ENCODE results near the gene ESRP2.
A peak's percentile ranks its signal among the peaks of the same experiment; 100 is the strongest.

ESRP2 gene

DNA sequence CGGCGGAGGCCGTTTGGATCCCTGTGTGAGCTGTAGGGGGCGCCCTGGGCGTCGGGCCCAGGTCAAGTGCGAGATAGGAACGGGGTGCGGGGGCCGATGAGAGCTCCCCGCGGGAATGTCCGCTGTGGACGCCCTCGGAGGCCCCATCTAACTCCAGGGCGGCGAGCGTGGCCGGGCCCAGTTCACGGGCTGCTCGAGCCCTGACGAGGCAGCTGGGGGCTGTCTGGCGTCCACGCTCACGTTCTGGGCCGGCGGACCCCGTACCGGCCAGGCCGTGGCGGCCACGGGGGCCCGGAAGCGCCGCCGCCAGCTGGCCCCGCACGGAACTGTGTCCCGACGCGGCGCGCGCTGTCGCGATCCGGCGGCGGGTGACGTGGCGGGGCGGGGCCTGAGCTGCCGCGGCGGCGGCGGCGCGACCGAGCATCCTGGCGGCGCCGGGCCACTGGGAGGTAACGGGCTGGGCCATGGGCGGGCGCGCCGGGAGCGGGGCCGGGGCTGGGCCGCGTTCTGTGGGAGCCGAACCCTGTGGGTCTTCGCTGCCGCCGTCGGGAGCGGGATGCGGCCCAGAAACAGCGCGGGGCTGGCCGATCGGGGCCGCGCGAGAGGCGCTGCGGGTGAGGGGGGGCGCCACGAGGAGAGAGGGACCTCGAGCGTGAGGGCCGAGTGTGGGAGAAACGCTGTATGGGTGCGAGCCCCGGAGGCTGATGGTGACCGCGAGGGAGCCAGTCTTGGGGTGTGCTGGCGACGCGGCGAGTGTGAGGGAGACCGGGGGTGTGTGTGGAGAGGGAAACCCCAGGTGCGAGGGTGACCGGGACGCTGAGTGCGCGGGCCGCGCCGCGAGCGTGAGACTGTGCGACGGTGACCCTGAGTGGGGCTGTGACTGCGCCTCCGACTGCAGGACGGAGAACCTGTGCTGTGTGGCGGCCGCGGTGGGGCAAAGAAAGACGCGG lies 28.5 kb upstream of the ESRP2 start, which contains the start of gene SLC7A6:
SLC7A6 (plus strand) TSS at position 399 of the 950 bp plus-strand sequence. CDS start 10,201 bp downstream, outside the sequence.
- no peak for DNase-seq (ENCODE audit: extremely low read depth, low read depth)
- peak within 1 kb of the TSS; percentile 92 for H3K4me3 ChIP-seq (replicated peaks; ENCODE audit: low read depth, low read length)
- TF ChIP-seq, protein P1, sequence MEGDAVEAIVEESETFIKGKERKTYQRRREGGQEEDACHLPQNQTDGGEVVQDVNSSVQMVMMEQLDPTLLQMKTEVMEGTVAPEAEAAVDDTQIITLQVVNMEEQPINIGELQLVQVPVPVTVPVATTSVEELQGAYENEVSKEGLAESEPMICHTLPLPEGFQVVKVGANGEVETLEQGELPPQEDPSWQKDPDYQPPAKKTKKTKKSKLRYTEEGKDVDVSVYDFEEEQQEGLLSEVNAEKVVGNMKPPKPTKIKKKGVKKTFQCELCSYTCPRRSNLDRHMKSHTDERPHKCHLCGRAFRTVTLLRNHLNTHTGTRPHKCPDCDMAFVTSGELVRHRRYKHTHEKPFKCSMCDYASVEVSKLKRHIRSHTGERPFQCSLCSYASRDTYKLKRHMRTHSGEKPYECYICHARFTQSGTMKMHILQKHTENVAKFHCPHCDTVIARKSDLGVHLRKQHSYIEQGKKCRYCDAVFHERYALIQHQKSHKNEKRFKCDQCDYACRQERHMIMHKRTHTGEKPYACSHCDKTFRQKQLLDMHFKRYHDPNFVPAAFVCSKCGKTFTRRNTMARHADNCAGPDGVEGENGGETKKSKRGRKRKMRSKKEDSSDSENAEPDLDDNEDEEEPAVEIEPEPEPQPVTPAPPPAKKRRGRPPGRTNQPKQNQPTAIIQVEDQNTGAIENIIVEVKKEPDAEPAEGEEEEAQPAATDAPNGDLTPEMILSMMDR (IDR thresholded peaks at IDR 0.05; ENCODE audit: low read depth, low read length, missing control alignments) = peak; percentile 71

DNA sequence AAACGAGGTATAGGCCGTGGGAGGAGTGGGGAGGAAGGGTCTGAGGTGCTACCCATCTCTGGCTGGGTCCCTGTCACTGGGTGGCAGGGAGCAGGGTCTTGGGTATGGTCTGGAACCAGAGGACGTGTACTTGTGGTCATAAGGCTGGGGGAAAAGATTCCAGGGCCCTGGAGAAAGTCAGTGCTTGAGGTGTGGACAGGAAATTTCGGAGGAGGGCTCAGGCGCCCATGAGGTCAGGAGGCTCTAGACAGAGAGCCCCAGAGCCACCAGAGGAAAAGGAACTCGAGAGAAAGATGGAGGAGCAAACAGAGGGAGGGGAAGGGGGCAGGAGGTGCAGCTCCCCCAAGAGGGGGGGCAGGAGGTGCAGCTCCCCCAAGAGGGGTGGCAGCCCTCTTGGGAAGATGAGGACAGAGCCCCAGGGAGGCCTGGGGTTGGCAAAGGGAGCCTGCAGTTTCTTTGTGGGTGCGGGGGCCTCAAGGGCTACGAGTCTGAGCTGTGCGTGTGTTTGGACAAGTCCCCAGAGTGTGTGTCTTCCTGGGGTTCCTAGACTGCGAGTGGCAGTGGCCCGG lies 27.7 kb upstream of the ESRP2 start:
- DNase-seq (ENCODE audit: extremely low read depth, low read depth) = no peak
- TF ChIP-seq, protein P1 (IDR thresholded peaks at IDR 0.05; ENCODE audit: low read depth, low read length, missing control alignments) = no peak

DNA sequence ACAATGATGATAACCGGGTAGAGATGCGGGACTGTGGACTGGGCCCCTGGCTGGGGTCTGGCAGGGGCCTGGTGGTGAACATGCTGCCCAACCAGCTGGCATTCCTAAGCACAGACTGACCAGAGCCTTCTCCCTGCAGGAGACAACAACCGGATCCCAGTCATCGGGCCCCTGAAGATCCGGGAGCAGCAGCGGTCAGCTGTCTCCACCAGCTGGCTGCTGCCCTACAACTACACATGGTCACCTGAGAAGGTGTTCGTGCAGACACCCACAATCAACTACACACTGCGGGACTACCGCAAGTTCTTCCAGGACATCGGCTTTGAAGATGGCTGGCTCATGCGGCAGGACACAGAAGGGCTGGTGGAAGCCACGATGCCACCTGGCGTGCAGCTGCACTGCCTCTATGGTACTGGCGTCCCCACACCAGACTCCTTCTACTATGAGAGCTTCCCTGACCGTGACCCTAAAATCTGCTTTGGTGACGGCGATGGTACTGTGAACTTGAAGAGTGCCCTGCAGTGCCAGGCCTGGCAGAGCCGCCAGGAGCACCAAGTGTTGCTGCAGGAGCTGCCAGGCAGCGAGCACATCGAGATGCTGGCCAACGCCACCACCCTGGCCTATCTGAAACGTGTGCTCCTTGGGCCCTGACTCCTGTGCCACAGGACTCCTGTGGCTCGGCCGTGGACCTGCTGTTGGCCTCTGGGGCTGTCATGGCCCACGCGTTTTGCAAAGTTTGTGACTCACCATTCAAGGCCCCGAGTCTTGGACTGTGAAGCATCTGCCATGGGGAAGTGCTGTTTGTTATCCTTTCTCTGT lies 23.3 kb upstream of the ESRP2 start:
- no peak overlapping the region for H3K4me3 ChIP-seq (replicated peaks; ENCODE audit: low read depth, low read length)
- no peak for DNase-seq (ENCODE audit: extremely low read depth, low read depth)
- TF ChIP-seq, protein P1 (IDR thresholded peaks at IDR 0.05; ENCODE audit: low read depth, low read length, missing control alignments) = no peak

More for the DNA sequence above, 27.7 kb upstream of the ESRP2 start:
- H3K4me3 ChIP-seq (replicated peaks; ENCODE audit: low read depth, low read length) = peak overlapping the region; percentile 92

DNA sequence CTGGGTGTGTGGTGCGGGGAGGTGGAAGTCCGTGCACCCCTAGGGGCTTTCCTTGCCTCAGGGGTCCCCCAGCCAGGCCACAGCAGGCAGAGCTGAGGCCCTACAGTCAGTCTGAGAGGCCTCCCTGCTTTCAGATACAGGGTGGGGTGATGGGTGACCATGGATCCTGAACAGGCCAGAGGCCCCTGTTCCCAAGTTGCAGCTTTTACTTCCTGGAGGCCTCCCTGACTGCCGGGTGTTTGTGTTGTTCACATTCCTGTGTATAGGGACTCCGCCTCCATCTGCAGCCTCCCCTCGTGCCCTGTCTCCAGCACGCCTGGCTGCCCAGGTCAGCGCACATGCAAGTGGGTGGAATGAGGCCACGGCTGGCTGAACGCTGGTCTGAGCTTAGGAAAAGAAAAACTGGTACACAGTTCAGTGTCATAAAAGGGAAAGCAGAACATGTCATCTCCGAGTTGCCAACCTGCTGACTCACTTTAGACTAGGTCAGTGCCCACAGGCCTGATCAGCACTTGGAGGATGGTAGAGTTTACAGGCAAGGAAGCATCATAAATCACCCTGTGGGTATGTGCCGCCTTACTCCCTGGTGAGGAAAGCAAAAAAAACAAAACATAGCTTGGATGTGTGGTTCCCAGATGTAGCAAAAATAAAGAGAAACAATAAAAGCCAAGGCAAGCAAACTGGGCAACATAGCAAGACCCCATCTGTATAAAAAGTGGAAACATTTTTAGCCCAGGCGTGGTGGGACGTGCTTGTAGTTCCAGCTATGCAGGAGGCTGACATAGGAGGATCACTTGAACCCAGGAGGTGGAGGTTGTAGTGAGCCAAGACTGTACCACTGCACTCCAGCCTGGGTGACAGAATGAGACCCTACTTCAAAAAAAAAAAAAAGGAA lies 22.2 kb upstream of the ESRP2 start:
- H3K4me3 ChIP-seq (replicated peaks; ENCODE audit: low read depth, low read length) = no peak overlapping the region
- DNase-seq (ENCODE audit: extremely low read depth, low read depth) = no peak
- TF ChIP-seq, protein P1 (IDR thresholded peaks at IDR 0.05; ENCODE audit: low read depth, low read length, missing control alignments) = no peak

DNA sequence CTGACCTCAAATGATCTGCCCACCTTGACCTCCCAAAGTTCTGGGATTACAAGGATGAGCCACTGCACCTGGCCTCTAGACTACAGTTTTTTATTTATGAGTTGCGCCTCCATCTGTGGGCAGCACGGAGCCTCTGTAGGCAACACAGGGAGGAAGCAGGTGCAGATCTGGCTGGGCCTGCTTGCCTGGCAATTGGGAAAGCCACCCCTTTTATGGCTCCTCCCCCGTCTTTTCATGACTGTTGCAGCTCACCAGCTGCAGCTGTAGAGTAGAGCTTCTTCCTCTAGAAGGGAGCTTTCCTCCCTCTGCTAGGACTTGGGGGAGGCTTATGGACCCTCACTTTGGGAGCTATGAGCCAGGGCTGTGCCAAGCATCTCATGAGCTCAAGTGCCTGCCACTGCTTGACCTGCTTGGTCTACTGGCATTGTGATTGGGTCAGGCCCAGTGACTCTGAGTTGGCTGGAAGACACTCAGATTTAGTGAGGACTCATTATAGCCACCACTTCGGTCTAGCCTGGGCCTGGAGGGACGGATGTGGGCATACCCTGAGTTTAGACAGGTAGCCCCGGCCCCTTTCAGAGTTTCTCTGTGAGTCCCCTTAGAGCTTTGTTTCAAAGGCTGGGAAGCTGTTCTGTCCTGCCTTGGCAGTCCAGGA lies 21.5 kb upstream of the ESRP2 start:
- DNase-seq (ENCODE audit: extremely low read depth, low read depth) = no peak
- TF ChIP-seq, protein P1 (IDR thresholded peaks at IDR 0.05; ENCODE audit: low read depth, low read length, missing control alignments) = no peak

More for the DNA sequence above, 21.5 kb upstream of the ESRP2 start:
- no peak overlapping the region for H3K4me3 ChIP-seq (replicated peaks; ENCODE audit: low read depth, low read length)

Measured in HFF-Myc (cell line).